Measurements from ENCODE around the gene CACNA1H. TPM values are rescaled to one million over a fixed set of nuclear protein-coding genes. Genes with fewer than 3 reads are reported as not detected.
A peak's percentile ranks its signal among the peaks of the same experiment; 100 is the strongest.

CACNA1H gene
- total RNA-seq, 1 experiment from 2014 or later: 19.7 TPM

DNA sequence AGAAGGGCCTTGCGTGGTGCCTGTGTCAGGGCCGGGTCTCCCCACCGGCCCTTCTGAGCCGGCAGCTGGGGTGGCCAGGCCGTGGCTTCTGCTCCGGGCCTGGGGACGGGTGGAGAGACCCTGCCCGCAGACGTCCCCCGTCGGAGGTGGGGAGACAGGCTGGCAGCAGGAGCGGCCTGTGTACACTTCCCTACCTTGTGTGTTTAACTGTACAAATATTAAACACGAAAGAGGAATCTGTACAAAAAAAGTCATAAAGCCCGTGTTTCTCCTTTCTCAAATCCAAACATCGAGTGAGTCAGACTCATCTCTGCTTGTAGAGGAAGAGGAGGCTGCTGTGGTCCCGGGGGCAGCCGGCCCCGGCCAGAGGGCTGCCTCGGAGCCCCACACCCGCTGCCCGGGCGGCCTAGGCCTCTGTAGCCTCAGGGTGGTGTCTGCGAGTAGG lies 2.0 kb downstream of the CACNA1H start:
- ChIA-PET CTCF (no interaction called here), POLR2A (ENCODE audit: low non-redundant PET) (no interaction called here)
- Histone ChIP-seq H3K27me3 (replicated peaks; ENCODE audit: insufficient read depth, low read depth, low read length, poor library complexity) (no peaks in the 10 kb centered on the region), H3K36me3 (ENCODE audit: insufficient read depth, low read length, poor library complexity, severe bottlenecking) (no peaks in the 10 kb centered on the region), H3K9me3 (ENCODE audit: low read depth, low read length, poor library complexity, severe bottlenecking) (no peaks in the 10 kb centered on the region), H3K4me1 (ENCODE audit: insufficient read depth, low read length, poor library complexity, severe bottlenecking) (peaks cover 58% of the 10 kb centered on the region), H3K27ac (ENCODE audit: low read depth, low read length, poor library complexity, severe bottlenecking) (peak overlapping the region; percentile 60), H3K4me3 (ENCODE audit: low read depth, low read length, poor library complexity, severe bottlenecking) (peak overlapping the region; percentile 63)
- intact Hi-C loops (cut with micrococcal nuclease; ENCODE audit: unreplicated experiment): no loop called here
- DNase-seq (ENCODE audit: low spot score): no peak
- no peak for TF ChIP-seq EZH2 (IDR thresholded peaks at IDR 0.05; ENCODE audit: borderline replicate concordance, low read depth, low read length, poor library complexity, severe bottlenecking)
- BruUV-seq (replicated peaks): no TSS peak

- Histone ChIP-seq H3K4me1 (ENCODE audit: insufficient read depth, low read length, poor library complexity, severe bottlenecking) (peaks cover 58% of the 10 kb centered on the region), H3K27me3 (replicated peaks; ENCODE audit: insufficient read depth, low read depth, low read length, poor library complexity) (no peaks in the 10 kb centered on the region), H3K36me3 (ENCODE audit: insufficient read depth, low read length, poor library complexity, severe bottlenecking) (no peaks in the 10 kb centered on the region), H3K4me3 (ENCODE audit: low read depth, low read length, poor library complexity, severe bottlenecking) (peak overlapping the region; percentile 63), H3K27ac (ENCODE audit: low read depth, low read length, poor library complexity, severe bottlenecking) (peak overlapping the region; percentile 60), H3K9me3 (ENCODE audit: low read depth, low read length, poor library complexity, severe bottlenecking) (no peaks in the 10 kb centered on the region)
- BruUV-seq (replicated peaks): no TSS peak
- DNase-seq (ENCODE audit: low spot score): no peak
- TF ChIP-seq, protein P1, sequence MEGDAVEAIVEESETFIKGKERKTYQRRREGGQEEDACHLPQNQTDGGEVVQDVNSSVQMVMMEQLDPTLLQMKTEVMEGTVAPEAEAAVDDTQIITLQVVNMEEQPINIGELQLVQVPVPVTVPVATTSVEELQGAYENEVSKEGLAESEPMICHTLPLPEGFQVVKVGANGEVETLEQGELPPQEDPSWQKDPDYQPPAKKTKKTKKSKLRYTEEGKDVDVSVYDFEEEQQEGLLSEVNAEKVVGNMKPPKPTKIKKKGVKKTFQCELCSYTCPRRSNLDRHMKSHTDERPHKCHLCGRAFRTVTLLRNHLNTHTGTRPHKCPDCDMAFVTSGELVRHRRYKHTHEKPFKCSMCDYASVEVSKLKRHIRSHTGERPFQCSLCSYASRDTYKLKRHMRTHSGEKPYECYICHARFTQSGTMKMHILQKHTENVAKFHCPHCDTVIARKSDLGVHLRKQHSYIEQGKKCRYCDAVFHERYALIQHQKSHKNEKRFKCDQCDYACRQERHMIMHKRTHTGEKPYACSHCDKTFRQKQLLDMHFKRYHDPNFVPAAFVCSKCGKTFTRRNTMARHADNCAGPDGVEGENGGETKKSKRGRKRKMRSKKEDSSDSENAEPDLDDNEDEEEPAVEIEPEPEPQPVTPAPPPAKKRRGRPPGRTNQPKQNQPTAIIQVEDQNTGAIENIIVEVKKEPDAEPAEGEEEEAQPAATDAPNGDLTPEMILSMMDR (conservative IDR thresholded peaks at IDR 0.05; ENCODE audit: low read depth, low read length): no peak
- TF ChIP-seq EZH2 (IDR thresholded peaks at IDR 0.05; ENCODE audit: borderline replicate concordance, low read depth, low read length, poor library complexity, severe bottlenecking): no peak
- POLR2A ChIA-PET (ENCODE audit: low non-redundant PET): no interaction called here
- intact Hi-C loops (cut with micrococcal nuclease; ENCODE audit: unreplicated experiment): no loop called here
- CTCF ChIA-PET: no interaction called here
These were observed 2.6 kb downstream of the CACNA1H start for GRCh38 chr16:1155353-1156054.

- H3K4me3 ChIP-seq (ENCODE audit: low read depth, low read length, poor library complexity, severe bottlenecking): no peak overlapping the region
- H3K36me3 ChIP-seq (ENCODE audit: insufficient read depth, low read length, poor library complexity, severe bottlenecking): no peaks in the 10 kb centered on the region
- H3K27me3 ChIP-seq (replicated peaks; ENCODE audit: insufficient read depth, low read depth, low read length, poor library complexity): no peaks in the 10 kb centered on the region
- intact Hi-C loops (cut with micrococcal nuclease; ENCODE audit: unreplicated experiment): no loop called here
- TF ChIP-seq EZH2 (IDR thresholded peaks at IDR 0.05; ENCODE audit: borderline replicate concordance, low read depth, low read length, poor library complexity, severe bottlenecking): no peak
- TF ChIP-seq, protein P1 (conservative IDR thresholded peaks at IDR 0.05; ENCODE audit: low read depth, low read length): no peak
- ChIA-PET POLR2A (ENCODE audit: low non-redundant PET) (no interaction called here), CTCF (interaction anchor here (0.6 kb wide), 1 partner anchor 186 kb away, joined by 4 read pairs; no protein-coding TSS in a partner anchor)
- no TSS peak for BruUV-seq (replicated peaks)
- peaks cover 58% of the 10 kb centered on the region for H3K4me1 ChIP-seq (ENCODE audit: insufficient read depth, low read length, poor library complexity, severe bottlenecking)
- peak overlapping the region; percentile 60 for H3K27ac ChIP-seq (ENCODE audit: low read depth, low read length, poor library complexity, severe bottlenecking)
- DNase-seq (ENCODE audit: low spot score): peak; percentile 63
- no peaks in the 10 kb centered on the region for H3K9me3 ChIP-seq (ENCODE audit: low read depth, low read length, poor library complexity, severe bottlenecking)
These were observed 3.4 kb downstream of the CACNA1H start for GRCh38 chr16:1156055-1156982.

All from A673 (cell line).